ENCODE data around the gene GRHL3. TPM values are rescaled to one million over a fixed set of nuclear protein-coding genes. Genes with fewer than 3 reads are reported as not detected.

GRHL3 gene
- not detected in 2 replicates for total RNA-seq

DNA sequence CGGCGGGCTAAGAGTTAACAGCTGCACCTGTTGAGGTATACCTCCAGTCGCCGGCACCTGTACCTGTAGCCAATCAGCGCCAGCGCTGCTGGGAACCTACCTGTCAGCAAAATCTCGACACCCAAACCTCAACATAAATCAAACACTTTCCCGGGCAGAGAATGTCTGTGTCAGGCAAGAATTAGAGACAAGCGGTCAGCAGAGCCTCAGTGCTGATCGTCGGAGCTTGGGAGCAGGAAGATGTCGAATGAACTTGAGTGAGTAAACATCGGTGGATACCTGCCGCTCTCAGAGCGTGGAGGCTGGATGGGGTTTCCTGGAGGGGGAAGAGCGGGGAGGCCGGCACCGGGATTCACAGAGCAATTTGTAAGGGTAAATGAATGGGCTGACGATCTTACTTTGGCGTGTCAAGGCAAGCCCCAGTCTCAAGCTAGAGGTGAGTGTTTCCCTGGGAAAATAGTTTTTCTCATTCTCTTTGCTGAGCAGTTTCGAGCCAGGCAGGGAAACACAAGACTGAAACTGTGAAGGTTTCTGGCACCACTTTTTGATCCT is at the start of gene GRHL3:
GRHL3 (plus strand) TSS at position 46 of the 552 bp plus-strand sequence; CDS start at position 241, 195 bp downstream.

Other genes starting within 250 kb of the GRHL3 start
- gene MYOM3, start 207.2 kb upstream of the GRHL3 start, total RNA-seq: 0.12 and 0.60 TPM in 2 replicates
- not detected in 2 replicates for gene IL22RA1, start 176.2 kb upstream of the GRHL3 start, total RNA-seq
- not detected in 2 replicates for gene IFNLR1, start 132.1 kb upstream of the GRHL3 start, total RNA-seq
- gene STPG1, start 94.4 kb downstream of the GRHL3 start, total RNA-seq: 2.1 and 3.2 TPM in 2 replicates
- gene NIPAL3, start 96.4 kb downstream of the GRHL3 start, total RNA-seq: 15.8 and 21.2 TPM in 2 replicates
- 1.5 and 1.9 TPM in 2 replicates for gene RCAN3, start 183.5 kb downstream of the GRHL3 start, total RNA-seq
- gene NCMAP, start 236.7 kb downstream of the GRHL3 start, total RNA-seq: not detected in 2 replicates